GM19043 (cell line): ENCODE measurements around the gene TNFRSF1B.

ENCODE experiments used
- ATAC-seq: cut with Tn5 transposase; IDR thresholded peaks from one replicate; pipeline ENCODE4 v1.9.1; 2021; ENCODE audit warnings: low read depth; ENCODE audit not compliant: unreplicated experiment

Gene TNFRSF1B

DNA sequence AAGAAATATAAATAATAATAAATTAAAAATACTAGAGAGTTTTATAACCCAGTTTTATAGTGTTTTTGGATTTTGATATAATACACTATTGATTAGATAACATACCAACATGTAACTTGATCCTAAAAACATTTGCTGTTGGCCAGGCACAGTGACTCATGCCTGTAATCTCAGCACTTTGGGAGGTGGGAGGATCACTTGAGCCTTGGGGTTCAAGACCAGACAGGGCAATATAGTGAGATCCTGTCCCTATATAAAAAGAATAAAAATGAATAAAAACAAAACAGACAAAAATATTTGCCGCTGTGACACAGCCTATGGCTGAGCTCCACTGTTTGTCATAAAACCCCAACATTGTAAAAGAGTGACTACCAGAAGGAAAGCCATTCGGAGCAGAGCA lies 89.1 kb downstream of the TNFRSF1B start:
- no peak for ATAC-seq

DNA sequence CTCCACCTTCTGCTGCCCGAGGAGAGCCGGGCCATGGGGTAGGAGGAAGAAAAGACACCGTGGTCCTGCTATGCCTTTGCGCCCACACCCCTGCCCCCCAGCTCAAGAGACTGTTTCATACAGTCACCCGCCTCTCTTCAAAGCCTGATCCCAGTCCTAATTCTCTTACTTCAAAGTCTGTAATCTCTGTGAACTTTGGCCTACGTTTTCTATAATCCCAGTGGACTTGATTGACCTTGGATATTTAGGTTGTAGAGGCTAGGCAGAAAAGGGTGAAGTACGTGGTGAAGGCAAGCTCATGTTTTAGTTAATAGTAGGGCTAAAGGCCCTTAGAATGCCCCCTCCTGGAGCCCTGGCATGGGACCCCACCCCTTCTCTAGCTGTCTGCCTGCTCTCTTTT lies 91.5 kb downstream of the TNFRSF1B start:
- no peak for ATAC-seq
